HTR-8/SVneo (cell line): Measurements from ENCODE around the gene PCDHGC3.

Experiments used
- DNase-seq: peaks from one replicate; pipeline ENCODE4 v3.0.0; 2011; ENCODE audit warnings: low spot score, mixed read lengths; ENCODE audit not compliant: insufficient read length
- FAIRE-seq: peaks from 2 replicates; lab custom pipeline; 2011; peaks lifted over from hg19 to GRCh38; lab: Jason Lieb, UNC

Gene PCDHGC3

GRCh38 chr5:141518618-141519015 lies 42.9 kb downstream of the PCDHGC3 start:
- no peak for DNase-seq
- FAIRE-seq: no peak

GRCh38 chr5:141519605-141520565 lies 44.1 kb downstream of the PCDHGC3 start:
- DNase-seq (no peak), FAIRE-seq (no peak)

- FAIRE-seq (peak; percentile 76), DNase-seq (peak; percentile 78)
Measured at GRCh38 chr5:141521244-141521781, 45.5 kb downstream of the PCDHGC3 start.

GRCh38 chr5:141522301-141522700 lies 46.5 kb downstream of the PCDHGC3 start:
- DNase-seq (no peak), FAIRE-seq (no peak)

GRCh38 chr5:141523991-141524390 lies 48.2 kb downstream of the PCDHGC3 start:
- no peak for DNase-seq
- no peak for FAIRE-seq

DNA sequence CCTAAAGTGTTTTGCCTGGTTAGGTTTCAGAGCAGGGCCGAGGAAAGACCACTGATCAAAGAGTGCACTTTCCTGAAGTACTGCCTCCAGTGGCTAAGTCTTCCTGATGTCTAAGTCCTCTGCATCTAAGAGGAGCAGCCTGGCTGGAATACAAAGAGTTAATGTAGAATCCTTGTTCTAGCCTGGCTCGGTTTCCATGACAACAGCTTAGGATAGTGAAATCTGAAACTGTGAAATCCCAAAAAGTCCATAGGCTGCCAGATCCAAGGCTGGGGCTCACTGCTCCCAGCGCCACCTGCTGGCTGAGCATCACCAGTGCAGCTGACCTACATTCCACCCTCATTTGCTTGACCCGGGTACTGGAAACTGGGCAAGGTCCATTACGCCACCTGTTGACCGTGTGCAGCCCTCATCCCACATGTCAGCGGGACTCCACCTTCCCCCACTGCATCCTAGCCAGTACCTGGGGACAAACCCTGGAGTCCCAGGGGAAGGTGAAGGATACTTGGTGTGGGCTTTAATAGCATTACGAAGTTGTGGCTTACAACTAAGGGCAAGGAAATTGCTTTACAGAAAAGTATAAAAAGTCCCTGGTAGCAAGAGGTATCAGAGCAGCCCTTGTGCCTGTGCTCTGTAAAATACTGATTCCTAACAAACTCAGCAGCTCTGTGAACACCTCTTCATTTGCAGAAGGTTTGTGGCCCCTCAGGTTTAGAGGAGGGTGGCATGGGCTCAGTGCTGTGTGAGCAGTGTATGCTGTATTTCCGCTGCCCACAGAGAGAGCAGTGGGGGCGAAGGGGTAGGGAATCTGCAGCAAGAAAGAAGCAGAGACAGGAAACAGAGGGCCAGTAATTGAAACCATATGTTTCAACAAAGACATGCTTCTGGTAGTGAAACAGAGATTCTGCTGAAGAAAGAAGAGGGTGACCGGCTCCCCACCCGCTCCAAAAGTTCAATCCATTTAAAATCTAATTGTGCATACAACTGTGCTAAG lies 49.1 kb downstream of the PCDHGC3 start:
- FAIRE-seq (peak; percentile 92), DNase-seq (peak; percentile 86)

DNA sequence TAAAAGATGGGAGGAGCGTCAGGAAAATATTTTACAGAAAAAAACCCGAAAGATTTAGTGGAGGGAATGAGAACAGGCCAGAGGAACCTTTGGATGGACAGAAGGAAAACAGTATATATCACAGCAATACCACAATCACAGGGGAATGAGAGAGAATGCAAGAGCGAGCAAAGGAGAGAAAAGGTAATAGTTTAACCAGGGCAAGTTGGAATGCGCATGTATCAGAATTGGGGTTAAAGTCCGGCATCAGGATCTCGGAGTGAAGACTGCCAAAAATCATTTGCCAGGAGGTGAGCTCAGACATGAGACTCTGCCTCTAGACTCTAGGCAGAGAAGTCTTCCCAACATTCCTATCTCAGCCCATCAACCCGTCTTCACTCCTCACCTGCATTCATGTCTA lies 49.9 kb downstream of the PCDHGC3 start:
- no peak for FAIRE-seq
- no peak for DNase-seq

GRCh38 chr5:141527426-141527825 lies 51.7 kb downstream of the PCDHGC3 start:
- DNase-seq: no peak
- FAIRE-seq: no peak
